Neural cell (in vitro differentiated cells): ENCODE data around the gene AEN. TPM values are rescaled to one million over a fixed set of nuclear protein-coding genes. Genes with fewer than 3 reads are reported as not detected.

ENCODE experiments used
- H2AFZ ChIP-seq: fragments of 200-600, 300-800 bp; sonication (generic), shearing (Covaris generic); 2 replicates; pipeline ENCODE4 v1.6.0; 2014; ENCODE audit warnings: low read depth, mild to moderate bottlenecking, antibody characterized with exemption, low read length, moderate library complexity
- H3F3A ChIP-seq: fragments of 200-600 bp; shearing (Covaris generic); 2 replicates; pipeline ENCODE4 v1.6.1; 2016; ENCODE audit warnings: mild to moderate bottlenecking, moderate library complexity, mixed read lengths, antibody characterized with exemption, low read length; ENCODE audit not compliant: insufficient read depth, poor library complexity, severe bottlenecking
- H3K27ac ChIP-seq: fragments of 200-600, 300-800 bp; sonication (generic), shearing (Covaris generic); 2 replicates; pipeline ENCODE4 v1.5.1; 2014; ENCODE audit warnings: mild to moderate bottlenecking, low read length, moderate library complexity
- H3K27me3 ChIP-seq: fragments of 300-800, 200-600 bp; sonication (generic), shearing (Covaris generic); 2 replicates; pipeline ENCODE4 v1.6.0; 2014; ENCODE audit warnings: mild to moderate bottlenecking, low read depth, low read length, moderate library complexity; ENCODE audit not compliant: insufficient read depth
- H3K36me3 ChIP-seq: fragments of 300-800, 200-600 bp; sonication (generic), shearing (Covaris generic); 2 replicates; pipeline ENCODE4 v1.5.1; 2014; ENCODE audit warnings: mild to moderate bottlenecking, antibody characterized with exemption, low read length, moderate library complexity; ENCODE audit not compliant: insufficient read depth
- H3K4me2 ChIP-seq: fragments of 300-800, 200-600 bp; sonication (generic), shearing (Covaris generic); 2 replicates; pipeline ENCODE4 v1.6.0; 2014; ENCODE audit warnings: mild to moderate bottlenecking, low read length
- H3K4me3 ChIP-seq: fragments of 300-800, 200-600 bp; sonication (generic), shearing (Covaris generic); 2 replicates; pipeline ENCODE4 v1.5.1; 2014; ENCODE audit warnings: mild to moderate bottlenecking, low read length, moderate library complexity
- H3K79me2 ChIP-seq: fragments of 200-600 bp; shearing (Covaris generic); replicated peaks from 2 replicates; pipeline ENCODE4 v1.6.0; 2014; ENCODE audit warnings: mild to moderate bottlenecking, low read length, moderate library complexity; ENCODE audit not compliant: insufficient read depth
- H3K9ac ChIP-seq: fragments of 300-800, 200-600 bp; sonication (generic), shearing (Covaris generic); 2 replicates; pipeline ENCODE4 v1.6.1; 2016; ENCODE audit warnings: mild to moderate bottlenecking, low read length, mixed read lengths
- H3K9me2 ChIP-seq: fragments of 200-600 bp; shearing (Covaris generic); 2 replicates; pipeline ENCODE4 v1.6.1; 2016; ENCODE audit warnings: mild to moderate bottlenecking, low read length, mixed read lengths; ENCODE audit not compliant: insufficient read depth
- H3K9me3 ChIP-seq: fragments of 200-600, 300-800 bp; sonication (generic), shearing (Covaris generic); 2 replicates; pipeline ENCODE4 v1.6.1; 2016; ENCODE audit warnings: mild to moderate bottlenecking, mixed run types, low read length, moderate library complexity, mixed read lengths
- H4K20me1 ChIP-seq: fragments of 200-600 bp; shearing (Covaris generic); 2 replicates; pipeline ENCODE4 v1.6.1; 2016; ENCODE audit warnings: mild to moderate bottlenecking, mixed run types; ENCODE audit not compliant: insufficient read depth
- CTCF ChIP-seq: fragments of 450-650 bp; IDR thresholded peaks from 2 replicates; pipeline ENCODE4 v1.5.1; 2014; ENCODE audit warnings: antibody characterized with exemption, mild to moderate bottlenecking, moderate library complexity; ENCODE audit not compliant: poor library complexity, severe bottlenecking
- EP300 ChIP-seq: fragments of 450-650 bp; conservative IDR thresholded peaks from 2 replicates; pipeline ENCODE4 v1.6.1; 2014; ENCODE audit warnings: antibody characterized with exemption, mild to moderate bottlenecking, moderate library complexity; ENCODE audit not compliant: poor library complexity, severe bottlenecking
- EZH2 ChIP-seq: fragments of 200-600, 300-800 bp; shearing (Covaris generic), sonication (generic); IDR thresholded peaks from 2 replicates; pipeline ENCODE4 v1.6.1; 2014; ENCODE audit warnings: antibody characterized with exemption, low read length, borderline replicate concordance, mild to moderate bottlenecking; ENCODE audit not compliant: insufficient read depth, poor library complexity, severe bottlenecking
- MXI1 ChIP-seq: fragments of 450-650 bp; conservative IDR thresholded peaks from 2 replicates; pipeline ENCODE4 v1.6.1; 2014; ENCODE audit warnings: antibody characterized with exemption, mild to moderate bottlenecking; ENCODE audit not compliant: poor library complexity, severe bottlenecking
- POLR2AphosphoS5 ChIP-seq: IDR thresholded peaks from 2 replicates; pipeline ENCODE4 v1.6.1; 2012
- RAD21 ChIP-seq: fragments of 450-650 bp; conservative IDR thresholded peaks from 2 replicates; pipeline ENCODE4 v1.6.1; 2014; ENCODE audit warnings: antibody characterized with exemption, mild to moderate bottlenecking, moderate library complexity
- REST ChIP-seq: IDR thresholded peaks from 2 replicates; pipeline ENCODE4 v1.6.1; 2012; ENCODE audit warnings: borderline replicate concordance
- SMC3 ChIP-seq: fragments of 450-650 bp; conservative IDR thresholded peaks from 2 replicates; pipeline ENCODE4 v1.6.1; 2014; ENCODE audit warnings: antibody characterized with exemption, mild to moderate bottlenecking, moderate library complexity; ENCODE audit not compliant: poor library complexity
- TAF1 ChIP-seq: IDR thresholded peaks from 2 replicates; pipeline ENCODE4 v1.6.1; 2012; ENCODE audit warnings: low read depth
- polyA plus RNA-seq: library from polyadenylated mRNA; depleted of rRNA; stranded (reverse); fragments of >200 nt; gene quantifications from 2 replicates; pipeline ENCODE4 v1.2.3, GENCODE V29; 2014

AEN gene
- polyA plus RNA-seq, 1 donor from 2014 or later, result 17.2 TPM

- peaks cover 8% of the 10 kb centered on the region for H3K36me3 ChIP-seq
- H3K9me3 ChIP-seq, result no peaks in the 10 kb centered on the region
- H3K79me2 ChIP-seq, result peaks cover 30% of the 10 kb centered on the region
- H3K4me3 ChIP-seq, result no peak overlapping the region
- no peaks in the 10 kb centered on the region for H3K27me3 ChIP-seq
- no peaks in the 10 kb centered on the region for H4K20me1 ChIP-seq
- no peak overlapping the region for H3K9ac ChIP-seq
- H2AFZ ChIP-seq, result no peak overlapping the region
- no peak overlapping the region for H3K4me2 ChIP-seq
- H3K27ac ChIP-seq, result no peak overlapping the region
- H3K9me2 ChIP-seq, result no peaks in the 10 kb centered on the region
- H3F3A ChIP-seq, result no peaks in the 10 kb centered on the region
- TF ChIP-seq RAD21 (no peak), POLR2AphosphoS5 (no peak), REST (no peak), SMC3 (no peak), EP300 (no peak), TAF1 (no peak), CTCF (no peak), MXI1 (no peak), EZH2 (no peak)
These were observed 7.9 kb downstream of the AEN start for GRCh38 chr15:88629071-88629470.

GRCh38 chr15:88630141-88630721 is 9.1 kb downstream of the AEN start:
- Histone ChIP-seq H3K4me3 (no peak overlapping the region), H3K36me3 (peaks cover 8% of the 10 kb centered on the region), H3F3A (no peaks in the 10 kb centered on the region), H3K9me3 (no peaks in the 10 kb centered on the region), H4K20me1 (no peaks in the 10 kb centered on the region), H3K4me2 (no peak overlapping the region), H3K79me2 (peaks cover 19% of the 10 kb centered on the region), H3K27me3 (no peaks in the 10 kb centered on the region), H3K9me2 (no peaks in the 10 kb centered on the region), H3K9ac (no peak overlapping the region), H2AFZ (no peak overlapping the region), H3K27ac (no peak overlapping the region)
- no peak for TF ChIP-seq MXI1
- no peak for TF ChIP-seq REST
- TF ChIP-seq CTCF, result no peak
- TF ChIP-seq EP300, result no peak
- TF ChIP-seq TAF1, result no peak
- TF ChIP-seq SMC3, result no peak
- TF ChIP-seq RAD21, result no peak
- TF ChIP-seq POLR2AphosphoS5, result no peak
- no peak for TF ChIP-seq EZH2
